Right atrium auricular region (tissue), 2 donors: ENCODE data around the gene SV2A. TPM values are rescaled to one million over a fixed set of nuclear protein-coding genes. Genes with fewer than 3 reads are reported as not detected.

Source experiments
- DNase-seq: peaks from one replicate; pipeline ENCODE4 v3.0.0-alpha.2; 2019; ENCODE audit warnings: low spot score
- H3K27ac ChIP-seq, 2 donors: fragments of 200-600 bp; sonication (generic); 1 replicate in 1 of 2; 2 replicates in 1 of 2; pipeline ENCODE4 v1.5.1; 2016 to 2019
- H3K27me3 ChIP-seq, 2 donors: fragments of 200-600 bp; sonication (generic); one replicate each; pipeline versions ENCODE4 v1.5.1 to v1.6.0; 2017 to 2019
- H3K36me3 ChIP-seq: fragments of 200-600 bp; sonication (generic); one replicate; pipeline ENCODE4 v1.5.1; 2016
- H3K4me1 ChIP-seq, 2 donors: fragments of 200-600 bp; sonication (generic); one replicate each; pipeline versions ENCODE4 v1.5.1 to v1.6.0; 2017 to 2019
- H3K4me3 ChIP-seq, 2 donors: fragments of 200-600 bp; sonication (generic); 1 replicate in 1 of 2; 2 replicates in 1 of 2; pipeline ENCODE4 v1.5.1; 2017 to 2019; ENCODE audit warnings: mild to moderate bottlenecking in 1 of 2, moderate library complexity in 1 of 2
- H3K9me3 ChIP-seq, 2 donors: fragments of 200-600 bp; sonication (generic); one replicate each; pipeline ENCODE4 v1.5.1; 2019
- total RNA-seq, 2 donors: library from RNA; depleted of rRNA; stranded (reverse); fragments of >200 nt; gene quantifications; one replicate each; pipeline ENCODE4 v1.1.0, GENCODE V29; 2016
- TF ChIP-seq, protein P1 (sequence below), 2 donors: fragments of 200-600 bp; sonication (generic); IDR thresholded peaks; one replicate each; pipeline ENCODE4 v1.5.1; 2019; ENCODE audit warnings: antibody characterized with exemption in 2 of 2

Gene SV2A
- total RNA-seq, 2 donors from 2014 or later = 1.0 to 6.3 TPM

DNA sequence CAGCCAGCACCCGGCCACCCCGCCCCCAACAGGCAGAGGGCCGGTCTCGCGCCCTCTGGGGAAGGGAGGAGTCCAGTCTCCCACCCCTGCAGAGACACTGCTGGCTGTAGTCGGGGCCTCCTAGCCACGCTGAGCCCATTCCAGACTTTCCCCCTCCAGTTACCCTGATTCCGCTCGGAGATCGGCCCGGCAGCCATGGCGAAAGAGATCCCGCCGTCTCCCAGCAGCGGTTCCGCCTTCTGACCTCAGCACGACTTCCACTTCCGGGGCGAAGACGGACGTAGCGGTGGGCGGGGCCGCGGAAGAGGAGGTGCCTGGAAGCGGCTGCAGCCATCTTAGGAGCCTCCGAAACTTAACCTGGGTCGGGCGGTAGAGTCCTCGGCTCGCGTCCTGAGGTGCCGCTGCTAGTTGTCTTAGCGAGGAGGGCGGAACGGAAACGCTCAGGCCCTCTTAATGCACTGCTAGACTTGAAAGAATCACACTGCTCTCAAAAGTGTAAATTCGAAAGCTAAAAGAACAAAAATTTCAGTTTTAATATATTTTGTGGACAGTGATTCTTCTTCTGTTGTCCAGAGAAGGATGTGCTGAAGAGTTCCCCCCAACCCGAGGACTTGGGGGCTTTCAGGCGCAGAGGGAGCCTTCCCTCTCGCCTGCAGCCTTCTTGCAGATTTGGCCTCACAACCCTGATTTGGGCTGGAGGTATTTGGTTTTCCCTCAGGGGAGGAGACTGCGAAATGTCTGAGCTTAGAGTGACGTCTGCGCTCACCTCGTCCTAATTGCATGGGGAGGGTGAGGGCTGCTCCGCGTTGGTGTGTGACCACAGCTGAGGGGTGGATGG is 10.1 kb upstream of the SV2A start, which contains the start of gene SF3B4:
Gene SF3B4, minus strand, starts transcription at position 241 of the 838 bp plus-strand sequence. Its CDS starts 44 bp downstream, at position 197.
- peaks cover 0 to 25% of the 10 kb centered on the region in 2 donors for H3K4me1 ChIP-seq
- peaks cover 40% of the 10 kb centered on the region for H3K36me3 ChIP-seq
- TF ChIP-seq, protein P1, sequence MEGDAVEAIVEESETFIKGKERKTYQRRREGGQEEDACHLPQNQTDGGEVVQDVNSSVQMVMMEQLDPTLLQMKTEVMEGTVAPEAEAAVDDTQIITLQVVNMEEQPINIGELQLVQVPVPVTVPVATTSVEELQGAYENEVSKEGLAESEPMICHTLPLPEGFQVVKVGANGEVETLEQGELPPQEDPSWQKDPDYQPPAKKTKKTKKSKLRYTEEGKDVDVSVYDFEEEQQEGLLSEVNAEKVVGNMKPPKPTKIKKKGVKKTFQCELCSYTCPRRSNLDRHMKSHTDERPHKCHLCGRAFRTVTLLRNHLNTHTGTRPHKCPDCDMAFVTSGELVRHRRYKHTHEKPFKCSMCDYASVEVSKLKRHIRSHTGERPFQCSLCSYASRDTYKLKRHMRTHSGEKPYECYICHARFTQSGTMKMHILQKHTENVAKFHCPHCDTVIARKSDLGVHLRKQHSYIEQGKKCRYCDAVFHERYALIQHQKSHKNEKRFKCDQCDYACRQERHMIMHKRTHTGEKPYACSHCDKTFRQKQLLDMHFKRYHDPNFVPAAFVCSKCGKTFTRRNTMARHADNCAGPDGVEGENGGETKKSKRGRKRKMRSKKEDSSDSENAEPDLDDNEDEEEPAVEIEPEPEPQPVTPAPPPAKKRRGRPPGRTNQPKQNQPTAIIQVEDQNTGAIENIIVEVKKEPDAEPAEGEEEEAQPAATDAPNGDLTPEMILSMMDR (IDR thresholded peaks at IDR 0.05) = no peak

DNA sequence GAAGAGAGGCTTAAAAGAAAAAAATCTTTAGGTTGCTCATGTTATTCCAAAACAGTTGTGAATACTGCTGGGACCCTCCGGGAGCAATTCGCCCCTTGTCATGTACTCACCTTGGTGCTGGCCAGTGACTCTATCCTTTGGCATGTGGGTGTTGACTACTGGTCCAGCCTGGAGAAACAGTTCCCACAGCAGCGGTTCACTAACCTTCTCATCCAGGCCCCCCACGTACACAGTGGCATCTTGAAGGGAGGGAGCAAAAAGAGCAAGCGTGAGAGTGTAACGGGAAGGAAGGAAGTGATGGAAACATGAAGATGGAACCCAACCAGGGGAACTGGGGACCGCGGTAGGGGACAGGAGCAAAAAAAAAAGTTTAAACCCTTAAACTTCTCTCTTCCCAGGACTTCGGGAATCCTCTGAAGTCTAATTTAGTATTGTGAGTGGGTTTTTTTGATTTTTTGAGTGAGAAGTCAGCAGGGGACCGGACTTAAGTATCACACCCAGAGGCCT is 9.5 kb upstream of the SV2A start:
- TF ChIP-seq, protein P1 (IDR thresholded peaks at IDR 0.05) = no peak
- Histone ChIP-seq H3K4me3 (peak overlapping the region; percentile 76 to 77), H3K4me1 (peaks cover 0 to 25% of the 10 kb centered on the region in 2 donors), H3K36me3 (peaks cover 44% of the 10 kb centered on the region), H3K27ac (peak overlapping the region; percentile 96 to 98), H3K9me3 (no peaks in the 10 kb centered on the region), H3K27me3 (no peaks in the 10 kb centered on the region)
- no peak for DNase-seq

More for the DNA sequence above, 10.1 kb upstream of the SV2A start, which contains the start of gene SF3B4:
- H3K27ac ChIP-seq = peak within 1 kb of the TSS; percentile 96 to 98
- no peaks in the 10 kb centered on the region for H3K27me3 ChIP-seq
- H3K9me3 ChIP-seq = no peaks in the 10 kb centered on the region
- DNase-seq = peak; percentile 95
- peak within 1 kb of the TSS; percentile 76 to 77 for H3K4me3 ChIP-seq

DNA sequence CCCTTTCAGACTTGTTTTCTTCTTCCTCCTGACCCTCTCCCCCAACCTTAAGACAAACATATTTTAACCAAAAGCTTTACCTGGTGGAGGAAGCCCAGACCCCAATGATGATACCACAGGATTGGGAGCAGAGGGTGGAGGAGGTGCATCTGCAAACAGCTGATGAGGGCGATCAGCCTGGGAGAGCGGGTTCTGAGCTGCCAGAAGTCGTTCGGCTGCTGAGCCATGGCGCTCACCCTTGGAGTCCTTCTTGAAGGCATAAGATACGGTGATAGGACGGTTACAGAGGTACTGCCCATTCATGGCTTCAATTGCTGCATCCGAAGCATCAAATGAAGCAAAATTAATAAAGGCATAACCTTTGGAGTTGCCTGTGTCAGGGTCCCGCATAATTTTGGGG is 8.7 kb upstream of the SV2A start:
- Histone ChIP-seq H3K4me1 (peaks cover 0 to 25% of the 10 kb centered on the region in 2 donors), H3K27ac (no peak overlapping the region), H3K9me3 (no peaks in the 10 kb centered on the region), H3K36me3 (peaks cover 44% of the 10 kb centered on the region), H3K4me3 (peak overlapping the region in 1 of 2 donors; percentile 77), H3K27me3 (no peaks in the 10 kb centered on the region)
- TF ChIP-seq, protein P1 (IDR thresholded peaks at IDR 0.05) = no peak
- DNase-seq = no peak

DNA sequence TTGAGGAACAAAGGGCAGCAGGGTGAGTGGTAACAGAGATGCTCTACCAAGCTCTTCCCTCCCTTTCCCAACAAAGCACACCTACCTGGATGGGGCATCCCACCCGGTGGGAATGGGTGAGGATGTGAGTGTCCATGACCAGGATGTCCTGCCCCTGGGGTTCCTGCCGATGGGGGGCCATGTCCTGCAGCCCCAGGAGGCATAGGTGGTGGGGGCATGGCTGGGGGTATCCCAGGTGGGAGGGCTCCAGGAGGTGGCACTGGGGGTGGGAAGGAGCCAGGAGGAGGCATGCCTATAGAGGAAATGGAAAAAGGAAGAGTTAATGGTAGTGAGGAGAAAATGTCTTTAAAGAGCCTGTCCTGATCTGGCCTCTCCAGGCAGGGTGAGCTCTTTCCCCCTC is 8.1 kb upstream of the SV2A start:
- Histone ChIP-seq H3K4me1 (peaks cover 0 to 25% of the 10 kb centered on the region in 2 donors), H3K4me3 (no peak overlapping the region), H3K9me3 (no peaks in the 10 kb centered on the region), H3K27ac (no peak overlapping the region), H3K27me3 (no peaks in the 10 kb centered on the region), H3K36me3 (peaks cover 44% of the 10 kb centered on the region)
- no peak for DNase-seq
- TF ChIP-seq, protein P1 (IDR thresholded peaks at IDR 0.05) = no peak

DNA sequence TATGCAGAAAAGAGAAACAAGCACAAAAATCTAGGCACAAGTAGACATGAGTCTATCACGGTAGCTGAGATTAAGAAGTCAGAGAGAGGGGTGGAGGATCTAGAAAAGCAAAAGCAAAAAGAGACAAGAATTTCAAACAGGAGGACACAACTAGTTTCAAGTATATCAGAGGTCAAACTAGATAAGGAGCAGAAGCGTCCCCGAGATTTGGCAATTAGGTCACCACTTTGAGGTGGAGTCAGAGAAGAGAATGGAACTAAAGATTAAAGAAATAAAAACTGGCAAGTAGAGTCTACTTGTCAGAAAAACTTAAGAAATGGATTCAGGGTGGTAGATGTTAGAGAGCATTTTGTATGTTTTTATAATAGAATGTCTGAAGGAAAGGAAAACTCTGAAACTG is 7.7 kb upstream of the SV2A start:
- peaks cover 0 to 25% of the 10 kb centered on the region in 2 donors for H3K4me1 ChIP-seq
- H3K27ac ChIP-seq = no peak overlapping the region
- no peak for DNase-seq
- H3K27me3 ChIP-seq = no peaks in the 10 kb centered on the region
- H3K36me3 ChIP-seq = peaks cover 44% of the 10 kb centered on the region
- no peaks in the 10 kb centered on the region for H3K9me3 ChIP-seq
- H3K4me3 ChIP-seq = no peak overlapping the region
- TF ChIP-seq, protein P1 (IDR thresholded peaks at IDR 0.05) = no peak
